Lung (tissue), 12 donors: ENCODE measurements around the gene ZDHHC1. TPM values are rescaled to one million over a fixed set of nuclear protein-coding genes. Genes with fewer than 3 reads are reported as not detected.

ENCODE experiments used
- ATAC-seq: fragments of 200-7000 bp; cut with Tn5 transposase; one replicate; pipeline ENCODE4 v1.9.1; 2020; ENCODE audit warnings: moderate number of reproducible peaks; ENCODE audit not compliant: insufficient read depth, low FRiP score
- DNase-seq, 3 donors: peaks; one replicate each; pipeline ENCODE4 v3.0.0-alpha.2; 2013 to 2017
- H3K27ac ChIP-seq, 2 donors: one replicate each; pipeline ENCODE4 v1.5.1; 2013; ENCODE audit warnings: mild to moderate bottlenecking in 2 of 2, moderate library complexity in 2 of 2, control low read depth in 1 of 2, inconsistent platforms in 1 of 2, low read depth in 1 of 2, low read length in 1 of 2
- H3K27me3 ChIP-seq, 3 donors: one replicate each; pipeline ENCODE4 v1.5.1; 2013; ENCODE audit warnings: low read length in 2 of 3; ENCODE audit not compliant: control insufficient read depth in 3 of 3, insufficient read depth in 3 of 3
- H3K36me3 ChIP-seq, 4 donors: one replicate each; pipeline ENCODE4 v1.5.1; 2013; ENCODE audit warnings: low read length in 4 of 4, mild to moderate bottlenecking in 1 of 4, moderate library complexity in 1 of 4; ENCODE audit not compliant: control insufficient read depth in 4 of 4, insufficient read depth in 4 of 4
- H3K4me1 ChIP-seq, 5 donors: one replicate each; pipeline ENCODE4 v1.5.1; 2013; ENCODE audit warnings: low read length in 5 of 5, mild to moderate bottlenecking in 2 of 5, moderate library complexity in 1 of 5; ENCODE audit not compliant: control insufficient read depth in 5 of 5, insufficient read depth in 5 of 5
- H3K4me3 ChIP-seq: one replicate; pipeline ENCODE4 v1.5.1; 2013; ENCODE audit warnings: mild to moderate bottlenecking, control low read depth, moderate library complexity
- H3K9ac ChIP-seq, 2 donors: one replicate each; pipeline ENCODE4 v1.5.1; 2013; ENCODE audit warnings: low read length in 2 of 2, control low read depth in 1 of 2; ENCODE audit not compliant: insufficient read depth in 1 of 2
- H3K9me3 ChIP-seq, 4 donors: one replicate each; pipeline ENCODE4 v1.5.1; 2013; ENCODE audit warnings: low read length in 3 of 4, mild to moderate bottlenecking in 1 of 4, moderate library complexity in 1 of 4; ENCODE audit not compliant: control insufficient read depth in 4 of 4, insufficient read depth in 3 of 4
- CTCF ChIP-seq: IDR thresholded peaks from 2 replicates; pipeline ENCODE4 v1.5.1; 2012; ENCODE audit warnings: mild to moderate bottlenecking; ENCODE audit errors: control extremely low read depth, extremely low read depth
- WGBS, 2 donors: extraction: QIAGEN DNeasy Blood & Tissue Kit; methylation state at CpG; one replicate each; pipeline ENCODE4 v1.1.7; 2013; 5-methylcytosine and 5-hydroxymethylcytosine counted together
- polyA plus RNA-seq, 2 donors: library from polyadenylated mRNA; stranded (reverse); fragments of 200-250 nt; gene quantifications; one replicate each; pipeline ENCODE4 v1.2.1, GENCODE V29; 2013
- total RNA-seq, 2 donors: library from RNA; depleted of rRNA in 1 of 2; stranded (reverse); fragments of >200 nt in 1 of 2; gene quantifications; one replicate each; pipeline ENCODE4 v1.2.1, GENCODE V29; 2014 to 2021
- donor health status: control.
- donor health status: control.
- donor health status: Bipolar disorder and iron deficiency.
- donor health status: healthy.
- donor health status: DM: yes; HTN: yes; CAD: no.

Gene ZDHHC1
- total and polyA plus RNA-seq, 4 donors, result 10.9 to 31.8 (median 21.2) TPM

DNA sequence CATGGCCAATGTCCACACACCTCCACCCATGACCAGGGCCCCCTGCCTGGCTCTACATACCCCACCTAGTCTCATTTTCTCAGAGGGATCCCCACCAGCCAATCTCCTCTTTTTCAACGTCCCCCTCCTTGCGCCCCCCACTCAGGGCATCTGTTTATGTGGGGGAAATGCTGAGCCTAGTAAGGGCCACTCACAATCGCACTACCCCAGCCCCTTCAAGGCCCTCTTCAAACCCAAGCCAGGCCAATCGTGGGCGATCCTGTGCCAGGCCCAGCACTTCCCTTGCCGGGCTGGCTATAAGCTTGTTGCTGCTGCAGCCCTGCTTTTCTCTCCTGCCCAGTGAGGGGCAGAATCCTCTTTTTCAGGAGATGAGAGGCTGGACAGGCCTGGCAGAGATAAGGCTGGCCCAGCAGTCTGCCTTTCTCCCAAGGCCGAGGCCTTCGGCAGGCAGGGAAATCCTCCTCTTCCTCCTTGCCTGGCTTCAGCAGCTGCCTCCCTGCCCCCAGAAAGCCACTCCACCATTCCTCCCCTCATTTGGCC is 30.8 kb upstream of the ZDHHC1 start:
- Histone ChIP-seq H3K27me3 (no peaks in the 10 kb centered on the region), H3K36me3 (peaks cover 0 to 66% (median 2%) of the 10 kb centered on the region in 4 donors), H3K4me3 (no peak overlapping the region), H3K27ac (peak overlapping the region in 1 of 2 donors; percentile 40), H3K9me3 (no peaks in the 10 kb centered on the region), H3K4me1 (peaks cover 30 to 93% (median 39%) of the 10 kb centered on the region in 5 donors), H3K9ac (no peak overlapping the region)
- no peak for TF ChIP-seq CTCF
- DNase-seq (no peak), ATAC-seq (no peak)
- WGBS, 2 donors, result 80 to 89% methylated on average over 8 of the region's 8 CpGs

- 72 to 87% methylated on average over 12 of the region's 12 CpGs for WGBS, 2 donors
- Histone ChIP-seq H3K9me3 (no peaks in the 10 kb centered on the region), H3K4me1 (peaks cover 31 to 93% (median 38%) of the 10 kb centered on the region in 5 donors), H3K9ac (peak overlapping the region in 1 of 2 donors; percentile 34), H3K36me3 (peaks cover 0 to 63% (median 2%) of the 10 kb centered on the region in 4 donors), H3K4me3 (no peak overlapping the region), H3K27ac (peak overlapping the region in 1 of 2 donors; percentile 40), H3K27me3 (no peaks in the 10 kb centered on the region)
- no peak for TF ChIP-seq CTCF
- peak; percentile 79 to 94 (median 87) for DNase-seq
- no peak for ATAC-seq
Measured at GRCh38 chr16:67445913-67446907, 29.9 kb upstream of the ZDHHC1 start.

- no peak for DNase-seq
- peaks cover 0 to 64% (median 2%) of the 10 kb centered on the region in 4 donors for H3K36me3 ChIP-seq
- TF ChIP-seq CTCF, result no peak
- H3K27ac ChIP-seq, result no peak overlapping the region
- no peaks in the 10 kb centered on the region for H3K9me3 ChIP-seq
- peak overlapping the region in 1 of 2 donors; percentile 34 for H3K9ac ChIP-seq
- H3K4me3 ChIP-seq, result no peak overlapping the region
- H3K27me3 ChIP-seq, result no peaks in the 10 kb centered on the region
- WGBS, 2 donors, result 66 to 84% methylated on average over 3 of the region's 3 CpGs
- no peak for ATAC-seq
- H3K4me1 ChIP-seq, result peaks cover 30 to 87% (median 41%) of the 10 kb centered on the region in 5 donors
Measured at GRCh38 chr16:67445441-67445912, 29.2 kb upstream of the ZDHHC1 start.
